GM19193 (cell line): ENCODE data around the gene SLC43A2.

Experiments used
- POLR2A ChIP-seq: IDR thresholded peaks from 4 replicates; pipeline ENCODE4 v1.6.1; 2011; ENCODE audit not compliant: insufficient read depth, insufficient read length; ENCODE audit errors: extremely low read depth

The SLC43A2 gene

GRCh38 chr17:1522626-1523025 lies 106.0 kb downstream of the SLC43A2 start:
- no peak for TF ChIP-seq POLR2A

DNA sequence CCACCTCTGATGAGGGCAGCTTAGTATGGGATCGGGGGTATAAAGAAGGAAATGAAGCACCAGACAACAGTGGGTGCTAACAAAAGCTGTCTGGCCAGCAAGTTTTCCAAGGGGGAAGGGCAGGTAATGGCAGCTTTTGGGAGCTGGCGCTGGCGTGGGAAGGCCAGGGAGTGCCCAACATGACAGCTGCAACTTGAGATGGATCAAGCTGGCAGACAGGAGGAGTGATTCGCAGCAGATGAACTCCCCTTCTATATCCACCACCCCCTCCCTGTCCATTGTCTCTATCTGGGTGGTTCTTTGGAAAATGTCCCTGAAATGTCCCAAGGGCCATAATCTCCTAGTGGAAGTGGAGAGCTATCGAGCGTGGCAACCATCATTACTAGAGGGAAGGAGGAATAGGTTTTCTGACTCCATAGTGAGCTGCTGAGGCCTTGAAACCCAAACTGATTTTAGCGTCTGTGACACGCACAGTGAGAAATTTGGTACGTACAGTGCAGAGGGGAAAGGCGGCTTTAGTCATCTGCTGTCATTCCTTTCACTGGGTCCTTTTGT lies 107.5 kb downstream of the SLC43A2 start:
- TF ChIP-seq POLR2A = no peak

GRCh38 chr17:1519678-1520077 lies 109.0 kb downstream of the SLC43A2 start:
- no peak for TF ChIP-seq POLR2A
